T1000 (cell line): ENCODE data around the gene ITCH.
"Not testable (repeated sequence)": the region's sequence is repeated elsewhere in the genome, so short reads cannot be mapped to it uniquely, and the experiment has no call there.

Source experiments
- DNase-seq: peaks from one replicate; lab custom pipeline; 2025; ENCODE audit warnings: mixed read lengths; lab: John Stamatoyannopoulos, UW

ITCH gene

DNA sequence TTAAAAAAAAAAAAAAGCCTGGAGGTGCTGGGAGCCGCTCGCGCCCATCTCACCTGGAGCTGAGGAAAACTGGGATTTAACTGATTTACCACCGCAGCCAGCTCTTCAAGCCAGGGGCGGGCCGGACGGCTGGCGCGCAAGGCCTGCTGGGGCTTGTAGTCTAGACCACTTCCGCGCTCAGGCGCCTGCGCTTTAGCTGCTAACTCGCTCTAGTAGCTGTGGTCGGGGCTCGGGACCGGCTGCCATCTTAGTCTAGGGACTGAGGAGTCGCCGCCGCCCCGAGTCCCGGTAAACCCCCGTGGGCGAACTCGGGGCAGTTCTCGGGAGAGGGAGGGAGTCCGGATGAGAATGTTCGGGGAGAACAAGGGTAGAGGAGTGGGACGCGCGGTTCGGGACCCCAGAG, at the start of gene ITCH:
TSS of gene ITCH (plus strand) at position 212 of the 403 bp plus-strand sequence. CDS start 30,539 bp downstream, outside the sequence.
- DNase-seq: peak; percentile 82

- DNase-seq: no peak
Observed at GRCh38 chr20:34315236-34315635, 47.8 kb upstream of the ITCH start.

DNA sequence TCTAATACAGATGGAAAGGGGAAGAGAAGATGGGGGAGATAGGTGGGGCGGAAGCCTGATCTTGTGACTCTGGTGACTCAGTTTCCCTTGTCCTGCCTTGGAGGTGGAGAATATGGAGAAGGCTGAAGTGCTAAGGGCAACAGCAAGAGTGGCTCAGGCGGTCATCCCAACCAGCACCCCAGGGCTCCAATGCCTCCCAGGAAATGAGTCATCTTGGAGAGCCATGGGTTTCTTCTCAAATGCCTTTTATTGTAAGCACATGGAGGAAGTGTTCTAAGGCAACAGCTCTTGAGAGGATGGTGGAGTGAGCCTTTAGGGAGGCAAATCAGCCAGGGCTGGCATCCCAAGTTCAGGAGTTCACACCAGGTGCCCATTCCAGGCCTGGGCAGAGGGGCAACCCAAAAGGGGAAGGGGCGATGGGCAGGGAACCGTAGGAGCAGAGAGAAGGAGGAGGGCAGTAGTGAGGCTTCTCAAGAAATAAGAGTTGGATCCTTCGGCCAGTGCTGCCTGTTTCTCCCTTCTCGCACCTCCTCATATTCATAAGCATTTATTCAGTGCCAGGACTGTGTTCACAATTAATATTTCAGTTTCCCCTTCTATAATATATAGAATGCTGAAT, 46.8 kb upstream of the ITCH start:
- no peak for DNase-seq

DNA sequence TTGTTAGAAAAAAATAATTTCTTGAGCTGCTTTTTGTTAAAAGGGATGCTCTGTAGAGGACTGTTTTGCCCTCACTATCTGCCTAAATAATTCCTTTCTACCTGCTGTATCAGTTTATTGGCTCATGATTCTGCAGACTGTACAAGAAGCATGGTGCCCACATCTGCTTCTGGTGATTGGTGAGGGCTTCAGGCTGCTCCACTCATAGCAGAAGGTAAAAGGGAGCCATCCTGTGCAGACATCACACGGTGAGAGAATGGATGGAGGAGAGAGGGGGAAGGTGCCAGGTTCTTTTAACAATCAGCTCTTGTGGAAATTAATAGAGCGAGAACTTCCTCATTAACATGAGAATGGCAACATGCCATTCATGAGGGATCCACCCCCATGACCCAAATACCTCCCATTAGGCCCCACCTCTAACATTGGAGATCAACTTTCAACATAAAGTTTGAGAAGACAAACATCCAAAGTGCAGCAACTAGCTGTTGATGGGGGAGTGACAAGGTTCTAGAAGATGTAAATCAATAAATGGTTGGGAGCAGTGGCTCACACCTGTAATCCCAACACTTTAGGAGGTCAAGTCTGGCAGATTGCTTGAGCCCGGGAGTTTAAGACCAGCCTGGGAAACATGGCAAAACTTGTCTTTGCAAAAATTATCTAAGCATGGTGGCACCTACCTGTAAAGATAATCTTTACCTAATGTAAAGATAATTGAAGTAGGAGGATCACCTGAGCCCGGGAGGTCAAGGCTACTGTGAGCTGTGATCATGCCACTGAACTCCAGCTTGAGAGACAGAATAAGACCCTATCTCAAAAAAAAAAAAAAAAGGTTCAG, 44.2 kb upstream of the ITCH start:
- DNase-seq: no peak

DNA sequence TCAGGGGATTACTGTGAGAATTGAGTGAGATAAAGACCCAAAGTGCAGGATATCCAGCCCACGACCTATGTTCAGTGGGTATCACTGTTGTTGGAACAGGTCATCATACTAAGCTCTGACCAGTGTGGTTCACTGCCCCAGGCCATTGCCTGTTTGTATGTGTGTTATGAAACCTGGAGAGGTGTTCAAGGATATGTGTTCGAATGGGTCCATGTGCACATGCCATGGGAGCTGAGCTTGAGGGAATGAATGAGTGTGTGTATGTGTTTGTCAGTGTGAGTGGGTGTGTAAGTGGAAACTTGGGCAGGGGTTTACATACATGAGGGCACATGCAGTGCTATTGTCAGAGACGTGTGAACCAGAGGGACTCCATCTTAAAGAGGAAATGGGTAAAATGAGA, 42.2 kb upstream of the ITCH start:
- no peak for DNase-seq

DNA sequence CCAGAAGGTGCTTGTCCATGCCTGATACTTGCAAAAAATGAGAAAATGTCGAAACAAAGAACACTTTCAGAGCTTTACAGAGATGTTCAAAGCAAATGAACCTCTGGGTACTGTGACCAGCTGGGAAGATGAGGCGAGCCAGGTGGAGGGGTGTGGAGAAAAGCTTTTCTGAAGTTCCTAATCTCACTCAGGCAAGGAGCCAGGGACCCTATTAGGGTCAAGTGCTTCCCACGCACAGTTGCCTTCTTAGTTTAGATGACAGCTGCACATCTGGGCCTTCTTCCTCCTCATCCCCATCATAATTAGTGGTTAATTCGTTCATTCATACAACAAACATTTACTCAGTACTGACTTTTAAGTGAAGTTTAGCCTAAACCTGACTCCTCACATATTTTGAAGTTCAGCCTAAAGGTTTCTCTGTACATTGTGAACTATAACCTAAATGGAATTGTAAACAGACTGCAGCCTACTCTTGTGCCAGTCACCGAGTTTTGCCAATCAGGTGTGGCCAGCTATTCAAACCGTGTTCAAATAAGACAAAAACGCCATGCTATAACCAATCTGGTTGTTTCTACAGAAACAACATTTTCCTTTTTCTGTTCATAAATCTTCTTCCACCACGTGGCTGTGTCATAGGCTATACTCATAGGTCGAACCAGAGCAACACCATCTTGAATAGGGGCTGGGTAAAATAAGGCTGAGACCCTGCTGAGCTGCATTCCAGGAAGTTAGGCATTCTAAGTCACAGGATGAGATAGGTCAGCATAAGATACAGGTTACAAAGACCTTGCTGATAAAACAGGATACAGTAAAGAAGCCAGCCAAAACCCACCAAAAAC, 40.6 kb upstream of the ITCH start:
- DNase-seq: no peak

GRCh38 chr20:34324541-34324940, 38.5 kb upstream of the ITCH start:
- no peak for DNase-seq

DNA sequence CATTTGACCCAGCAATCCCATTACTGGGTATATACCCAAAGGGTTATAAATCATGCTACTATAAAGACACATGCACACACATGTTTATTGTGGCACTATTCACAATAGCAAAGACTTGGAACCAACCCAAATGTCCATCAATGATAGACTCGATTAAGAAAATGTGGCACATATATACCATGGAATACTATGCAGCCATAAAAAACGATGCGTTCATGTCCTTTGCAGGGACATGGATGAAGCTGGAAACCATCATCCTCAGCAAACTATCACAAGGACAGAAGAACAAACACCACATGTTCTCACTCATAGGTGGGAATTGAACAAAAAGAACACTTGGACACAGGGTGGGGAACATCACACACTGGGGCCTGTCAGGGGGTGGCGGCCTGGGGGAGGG, 34.9 kb upstream of the ITCH start:
- DNase-seq: not testable (repeated sequence)

DNA sequence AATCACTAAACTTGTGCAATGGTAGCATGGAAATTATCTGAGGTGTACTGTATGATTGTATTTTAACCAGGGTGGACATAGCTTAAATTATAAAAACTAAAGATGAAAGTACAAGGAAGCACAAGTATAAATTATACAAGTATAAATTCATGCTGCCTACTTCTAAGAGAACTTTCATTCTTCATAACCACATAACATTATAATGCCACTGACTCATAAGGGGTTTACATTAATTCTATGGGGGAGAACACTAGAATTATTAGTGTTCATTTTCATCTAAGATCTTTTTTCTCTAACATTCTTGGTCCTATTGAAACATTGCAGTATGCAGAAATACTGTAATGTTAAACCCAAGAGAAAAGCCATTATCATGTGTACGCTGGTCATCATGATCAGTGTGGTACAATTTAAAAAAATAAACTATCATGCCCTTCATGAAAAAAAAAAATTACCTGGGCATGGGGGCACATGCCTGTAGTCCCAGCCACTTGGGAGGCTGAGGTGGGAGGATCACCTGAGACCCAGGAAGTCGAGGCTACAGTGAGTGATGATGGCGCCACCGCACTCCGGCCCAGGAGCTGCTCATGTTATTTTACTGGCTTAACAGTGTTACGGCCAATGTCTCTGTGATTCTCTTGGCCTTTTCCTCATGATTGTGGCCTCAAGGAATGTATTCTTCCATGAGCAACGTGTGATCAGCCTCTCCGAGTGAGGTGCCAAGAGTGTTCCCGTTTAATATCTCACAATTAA, 34.0 kb upstream of the ITCH start:
- no peak for DNase-seq

GRCh38 chr20:34330861-34331544, 32.1 kb upstream of the ITCH start:
- not testable (repeated sequence) for DNase-seq

- no peak for DNase-seq
Observed at GRCh38 chr20:34331838-34332237, 31.2 kb upstream of the ITCH start.

- DNase-seq: no peak
Observed at GRCh38 chr20:34332262-34332920, 30.7 kb upstream of the ITCH start.

- no peak for DNase-seq
Observed at GRCh38 chr20:34333786-34334185, 29.3 kb upstream of the ITCH start.

GRCh38 chr20:34334654-34335407, 28.2 kb upstream of the ITCH start:
- DNase-seq: peak; percentile 45

- no peak for DNase-seq
Observed at GRCh38 chr20:34337544-34337943, 25.5 kb upstream of the ITCH start.

DNA sequence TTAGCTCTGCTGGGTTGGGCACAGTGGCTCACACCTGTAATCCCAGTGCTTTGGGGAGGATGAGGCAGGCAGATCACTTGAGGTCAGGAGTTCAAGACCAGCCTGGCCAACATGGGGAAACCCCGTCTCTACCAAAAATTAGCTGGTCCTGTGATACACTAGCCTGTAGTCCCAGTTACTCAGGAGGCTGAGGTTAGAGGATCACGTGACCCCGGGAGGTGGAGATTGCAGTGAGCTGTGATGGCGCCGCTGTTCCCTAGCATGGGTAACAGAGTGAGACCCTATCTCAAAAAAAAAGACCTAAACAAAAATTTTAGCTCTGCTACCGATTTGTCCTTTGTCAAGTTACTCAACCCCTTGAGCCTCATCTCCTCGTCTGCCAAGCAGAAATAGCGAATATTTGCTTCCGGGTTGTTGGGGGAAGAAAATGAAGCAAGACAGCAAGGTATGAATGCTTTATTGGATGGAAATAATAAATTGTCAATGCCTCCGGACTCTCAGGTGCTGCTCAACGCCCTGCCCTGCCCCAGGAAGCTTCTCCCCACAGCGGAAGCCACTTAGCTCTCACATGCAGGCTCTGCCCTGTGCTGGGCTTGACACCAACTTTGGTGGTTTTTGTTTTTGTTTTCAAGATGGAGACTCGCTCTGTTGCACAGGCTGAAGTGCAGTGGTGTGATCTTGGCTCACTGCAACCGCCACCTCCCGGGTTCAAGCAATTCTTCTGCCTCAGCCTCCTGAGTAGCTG, 24.9 kb upstream of the ITCH start:
- no peak for DNase-seq

- DNase-seq: not testable (repeated sequence)
Observed at GRCh38 chr20:34340726-34341125, 22.3 kb upstream of the ITCH start.

- DNase-seq: not testable (repeated sequence)
Observed at GRCh38 chr20:34341199-34341598, 21.9 kb upstream of the ITCH start.
